ENCODE measurements around the gene ZNF75A. TPM values are rescaled to one million over a fixed set of nuclear protein-coding genes. Genes with fewer than 3 reads are reported as not detected.

Gene ZNF75A
- total RNA-seq, 2 donors from 2014 or later: 17.9 to 24.1 TPM

- ATAC-seq: no peak
- intact Hi-C loops (cut with DNase I, micrococcal nuclease): no loop called here
- DNase-seq: no peak
Observed at GRCh38 chr16:3356118-3356517, 50.8 kb downstream of the ZNF75A start.

GRCh38 chr16:3358871-3359270 lies 53.6 kb downstream of the ZNF75A start:
- intact Hi-C loops (cut with DNase I, micrococcal nuclease): no loop called here
- DNase-seq (no peak), ATAC-seq (no peak)

- intact Hi-C loops (cut with DNase I, micrococcal nuclease): no loop called here
- ATAC-seq (no peak), DNase-seq (no peak)
Observed at GRCh38 chr16:3362931-3363330, 57.6 kb downstream of the ZNF75A start.

- intact Hi-C loops (cut with DNase I, micrococcal nuclease): no loop called here
- ATAC-seq (no peak), DNase-seq (no peak)
Observed at GRCh38 chr16:3363793-3364192, 58.5 kb downstream of the ZNF75A start.

GRCh38 chr16:3364774-3365427 lies 59.6 kb downstream of the ZNF75A start:
- DNase-seq: peak; percentile 83 to 91

More at GRCh38 chr16:3364774-3365427, 59.6 kb downstream of the ZNF75A start:
- intact Hi-C loops (cut with DNase I, micrococcal nuclease): no loop called here
- peak; percentile 99 for ATAC-seq

Other genes starting within 250 kb of the ZNF75A start
- gene IL32, start 239.9 kb upstream of the ZNF75A start, total RNA-seq: 100 to 1,000 TPM; 265 to 865 TPM
- gene ZSCAN10, start 206.2 kb upstream of the ZNF75A start, total RNA-seq: not detected
- gene ZNF205, start 192.9 kb upstream of the ZNF75A start, total RNA-seq: 1 to 10 TPM; 8.2 to 9.6 TPM
- gene ZNF213, start 170.5 kb upstream of the ZNF75A start, total RNA-seq: 10 to 100 TPM; 12.3 to 13.8 TPM
- gene OR1F1, start 117.3 kb upstream of the ZNF75A start, total RNA-seq: not detected
- gene ZNF200, start 70.3 kb upstream of the ZNF75A start, total RNA-seq: 1 to 10 TPM; 6.0 to 6.1 TPM
- gene MEFV, start 48.9 kb upstream of the ZNF75A start, total RNA-seq: under 1 TPM; 0.37 to 0.67 TPM
- 10 to 100 TPM; 21.2 to 24.3 TPM for gene ZNF263, start 22.0 kb upstream of the ZNF75A start, total RNA-seq
- gene TIGD7, start 67 bp upstream of the ZNF75A start, total RNA-seq: 1 to 10 TPM; 1.8 to 2.1 TPM
- gene OR2C1, start 50.4 kb downstream of the ZNF75A start, total RNA-seq: not detected
- gene ZSCAN32, start 95.5 kb downstream of the ZNF75A start, total RNA-seq: 10 to 100 TPM; 10.1 to 12.5 TPM
- 1 to 10 TPM; 7.6 to 7.7 TPM for gene ZNF174, start 95.7 kb downstream of the ZNF75A start, total RNA-seq
- gene ZNF597, start 138.0 kb downstream of the ZNF75A start, total RNA-seq: 1 to 10 TPM; 1.5 to 1.6 TPM
- gene NAA60, start 138.2 kb downstream of the ZNF75A start, total RNA-seq: 10 to 100 TPM; 76.5 to 85.3 TPM
- gene C16orf90, start 190.0 kb downstream of the ZNF75A start, total RNA-seq: not detected
- gene CLUAP1, start 195.5 kb downstream of the ZNF75A start, total RNA-seq: 10 to 100 TPM in 1 of 2 donors, 1 to 10 TPM in 1; 9.2 to 11.5 TPM